Measurements from ENCODE around the gene IL3RA. TPM values are rescaled to one million over a fixed set of nuclear protein-coding genes. Genes with fewer than 3 reads are reported as not detected.

IL3RA gene
- total RNA-seq, 1 experiment from 2014 or later: 0.26 TPM

DNA sequence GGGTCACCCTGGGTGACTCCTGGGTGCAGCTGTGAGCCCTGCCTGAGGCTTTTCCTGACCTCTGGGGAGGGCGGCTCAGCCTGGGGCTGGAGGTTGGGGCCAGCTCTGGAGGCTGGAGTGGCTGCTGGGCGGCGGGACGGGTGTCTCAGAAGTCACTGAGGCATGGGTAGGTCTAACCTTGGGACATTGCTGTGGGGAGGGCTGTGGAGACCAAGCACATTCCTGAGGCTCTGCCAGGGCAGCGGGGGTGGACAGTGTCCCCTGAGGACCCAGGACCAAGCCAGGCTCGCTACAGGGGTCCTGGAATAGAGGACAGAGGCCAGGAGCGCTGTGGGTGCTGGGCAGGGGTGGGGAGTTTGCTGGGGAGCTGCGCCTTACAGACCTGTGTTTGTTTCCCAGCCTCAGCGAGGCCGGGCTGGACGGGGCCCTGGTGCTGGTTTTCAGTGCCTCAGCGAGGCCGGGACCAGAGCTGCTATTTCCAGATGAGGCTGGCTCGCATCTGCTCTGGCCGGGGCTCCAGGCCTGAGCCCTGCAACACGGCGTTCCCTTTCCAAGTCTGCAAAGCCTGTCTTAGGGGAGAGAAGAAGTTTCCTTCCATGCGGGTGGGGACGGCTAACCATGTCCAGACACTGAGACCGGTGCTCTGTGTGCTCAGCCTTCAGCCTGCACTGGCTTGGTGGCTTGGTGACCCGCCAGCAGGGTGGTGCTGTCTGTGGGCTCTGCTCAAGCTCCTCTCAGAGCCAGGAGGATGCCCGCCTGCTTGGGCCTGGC is 58.3 kb downstream of the IL3RA start:
- POLR2A ChIA-PET: no interaction called here
- no peaks in the 10 kb centered on the region for H3K27me3 Mint-ChIP-seq (ENCODE audit: low read depth)
- ATAC-seq (no peak), DNase-seq (ENCODE audit: low spot score) (no peak)
- peaks cover 36% of the 10 kb centered on the region for H3K36me3 Mint-ChIP-seq
- no peaks in the 10 kb centered on the region for H3K9me3 Mint-ChIP-seq
- peaks cover 34% of the 10 kb centered on the region for H3K4me1 Mint-ChIP-seq
- peak overlapping the region; percentile 49; the same call in 1 of the 2 replicates for H3K27ac Mint-ChIP-seq
- TF ChIP-seq, protein P1, sequence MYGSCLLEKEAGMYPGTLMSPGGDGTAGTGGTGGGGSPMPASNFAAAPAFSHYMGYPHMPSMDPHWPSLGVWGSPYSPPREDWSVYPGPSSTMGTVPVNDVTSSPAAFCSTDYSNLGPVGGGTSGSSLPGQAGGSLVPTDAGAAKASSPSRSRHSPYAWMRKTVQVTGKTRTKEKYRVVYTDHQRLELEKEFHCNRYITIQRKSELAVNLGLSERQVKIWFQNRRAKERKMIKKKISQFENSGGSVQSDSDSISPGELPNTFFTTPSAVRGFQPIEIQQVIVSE (CRISPR knock-in tag; IDR thresholded peaks at IDR 0.05; ENCODE audit: borderline replicate concordance): no peak
- CTCF ChIA-PET: no interaction called here
- peak overlapping the region; percentile 93 for H3K4me3 Mint-ChIP-seq

DNA sequence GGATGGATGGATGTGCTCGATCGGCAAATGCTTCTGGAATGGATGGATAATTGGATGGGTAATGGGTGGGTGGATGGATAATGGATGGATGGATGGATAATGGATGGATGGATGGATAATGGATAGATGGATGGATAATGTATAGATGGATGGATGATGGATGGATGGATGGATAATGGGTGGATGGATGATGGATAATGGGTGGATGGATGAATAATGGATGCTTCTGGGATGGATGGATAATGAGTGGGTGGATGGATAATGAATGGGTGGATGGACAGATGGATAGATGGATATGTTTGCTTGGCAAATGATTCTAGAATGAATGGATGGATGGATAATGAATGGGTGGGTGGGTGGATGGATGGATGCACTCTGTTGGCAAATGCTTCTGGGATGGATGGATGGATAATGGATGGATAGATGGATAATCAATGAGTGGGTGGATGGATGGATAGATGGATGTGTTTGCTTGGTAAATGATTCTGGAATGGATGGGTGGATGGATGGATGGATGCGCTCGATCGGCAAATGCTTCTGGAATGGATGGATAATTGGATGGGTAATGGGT is 59.1 kb downstream of the IL3RA start:
- peak overlapping the region; percentile 18 for H3K4me3 Mint-ChIP-seq
- TF ChIP-seq, protein P2, sequence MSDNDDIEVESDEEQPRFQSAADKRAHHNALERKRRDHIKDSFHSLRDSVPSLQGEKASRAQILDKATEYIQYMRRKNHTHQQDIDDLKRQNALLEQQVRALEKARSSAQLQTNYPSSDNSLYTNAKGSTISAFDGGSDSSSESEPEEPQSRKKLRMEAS (CRISPR knock-in tag; IDR thresholded peaks at IDR 0.05): no peak
- TF ChIP-seq NFATC4 (CRISPR knock-in tag; IDR thresholded peaks at IDR 0.05) (no peak), ZNF396 (CRISPR knock-in tag; IDR thresholded peaks at IDR 0.05; ENCODE audit: borderline replicate concordance) (no peak), NFE2L1 (CRISPR knock-in tag; IDR thresholded peaks at IDR 0.05) (no peak), ESRRA (CRISPR knock-in tag; IDR thresholded peaks at IDR 0.05; ENCODE audit: borderline replicate concordance) (no peak), OVOL2 (CRISPR knock-in tag; IDR thresholded peaks at IDR 0.05; ENCODE audit: borderline replicate concordance) (no peak), ZNF232 (CRISPR knock-in tag; IDR thresholded peaks at IDR 0.05) (no peak), IRF2 (CRISPR knock-in tag; IDR thresholded peaks at IDR 0.05; ENCODE audit: borderline replicate concordance, low read depth) (no peak)
- TF ChIP-seq, protein P3, sequence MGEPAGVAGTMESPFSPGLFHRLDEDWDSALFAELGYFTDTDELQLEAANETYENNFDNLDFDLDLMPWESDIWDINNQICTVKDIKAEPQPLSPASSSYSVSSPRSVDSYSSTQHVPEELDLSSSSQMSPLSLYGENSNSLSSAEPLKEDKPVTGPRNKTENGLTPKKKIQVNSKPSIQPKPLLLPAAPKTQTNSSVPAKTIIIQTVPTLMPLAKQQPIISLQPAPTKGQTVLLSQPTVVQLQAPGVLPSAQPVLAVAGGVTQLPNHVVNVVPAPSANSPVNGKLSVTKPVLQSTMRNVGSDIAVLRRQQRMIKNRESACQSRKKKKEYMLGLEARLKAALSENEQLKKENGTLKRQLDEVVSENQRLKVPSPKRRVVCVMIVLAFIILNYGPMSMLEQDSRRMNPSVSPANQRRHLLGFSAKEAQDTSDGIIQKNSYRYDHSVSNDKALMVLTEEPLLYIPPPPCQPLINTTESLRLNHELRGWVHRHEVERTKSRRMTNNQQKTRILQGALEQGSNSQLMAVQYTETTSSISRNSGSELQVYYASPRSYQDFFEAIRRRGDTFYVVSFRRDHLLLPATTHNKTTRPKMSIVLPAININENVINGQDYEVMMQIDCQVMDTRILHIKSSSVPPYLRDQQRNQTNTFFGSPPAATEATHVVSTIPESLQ (CRISPR knock-in tag; IDR thresholded peaks at IDR 0.05): no peak
- TF ChIP-seq, protein P4, sequence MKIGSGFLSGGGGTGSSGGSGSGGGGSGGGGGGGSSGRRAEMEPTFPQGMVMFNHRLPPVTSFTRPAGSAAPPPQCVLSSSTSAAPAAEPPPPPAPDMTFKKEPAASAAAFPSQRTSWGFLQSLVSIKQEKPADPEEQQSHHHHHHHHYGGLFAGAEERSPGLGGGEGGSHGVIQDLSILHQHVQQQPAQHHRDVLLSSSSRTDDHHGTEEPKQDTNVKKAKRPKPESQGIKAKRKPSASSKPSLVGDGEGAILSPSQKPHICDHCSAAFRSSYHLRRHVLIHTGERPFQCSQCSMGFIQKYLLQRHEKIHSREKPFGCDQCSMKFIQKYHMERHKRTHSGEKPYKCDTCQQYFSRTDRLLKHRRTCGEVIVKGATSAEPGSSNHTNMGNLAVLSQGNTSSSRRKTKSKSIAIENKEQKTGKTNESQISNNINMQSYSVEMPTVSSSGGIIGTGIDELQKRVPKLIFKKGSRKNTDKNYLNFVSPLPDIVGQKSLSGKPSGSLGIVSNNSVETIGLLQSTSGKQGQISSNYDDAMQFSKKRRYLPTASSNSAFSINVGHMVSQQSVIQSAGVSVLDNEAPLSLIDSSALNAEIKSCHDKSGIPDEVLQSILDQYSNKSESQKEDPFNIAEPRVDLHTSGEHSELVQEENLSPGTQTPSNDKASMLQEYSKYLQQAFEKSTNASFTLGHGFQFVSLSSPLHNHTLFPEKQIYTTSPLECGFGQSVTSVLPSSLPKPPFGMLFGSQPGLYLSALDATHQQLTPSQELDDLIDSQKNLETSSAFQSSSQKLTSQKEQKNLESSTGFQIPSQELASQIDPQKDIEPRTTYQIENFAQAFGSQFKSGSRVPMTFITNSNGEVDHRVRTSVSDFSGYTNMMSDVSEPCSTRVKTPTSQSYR (CRISPR knock-in tag; IDR thresholded peaks at IDR 0.05): no peak
- TF ChIP-seq, protein P5, sequence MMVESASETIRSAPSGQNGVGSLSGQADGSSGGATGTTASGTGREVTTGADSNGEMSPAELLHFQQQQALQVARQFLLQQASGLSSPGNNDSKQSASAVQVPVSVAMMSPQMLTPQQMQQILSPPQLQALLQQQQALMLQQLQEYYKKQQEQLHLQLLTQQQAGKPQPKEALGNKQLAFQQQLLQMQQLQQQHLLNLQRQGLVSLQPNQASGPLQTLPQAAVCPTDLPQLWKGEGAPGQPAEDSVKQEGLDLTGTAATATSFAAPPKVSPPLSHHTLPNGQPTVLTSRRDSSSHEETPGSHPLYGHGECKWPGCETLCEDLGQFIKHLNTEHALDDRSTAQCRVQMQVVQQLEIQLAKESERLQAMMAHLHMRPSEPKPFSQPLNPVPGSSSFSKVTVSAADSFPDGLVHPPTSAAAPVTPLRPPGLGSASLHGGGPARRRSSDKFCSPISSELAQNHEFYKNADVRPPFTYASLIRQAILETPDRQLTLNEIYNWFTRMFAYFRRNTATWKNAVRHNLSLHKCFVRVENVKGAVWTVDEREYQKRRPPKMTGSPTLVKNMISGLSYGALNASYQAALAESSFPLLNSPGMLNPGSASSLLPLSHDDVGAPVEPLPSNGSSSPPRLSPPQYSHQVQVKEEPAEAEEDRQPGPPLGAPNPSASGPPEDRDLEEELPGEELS (CRISPR knock-in tag; IDR thresholded peaks at IDR 0.05): no peak
- TF ChIP-seq, protein P6, sequence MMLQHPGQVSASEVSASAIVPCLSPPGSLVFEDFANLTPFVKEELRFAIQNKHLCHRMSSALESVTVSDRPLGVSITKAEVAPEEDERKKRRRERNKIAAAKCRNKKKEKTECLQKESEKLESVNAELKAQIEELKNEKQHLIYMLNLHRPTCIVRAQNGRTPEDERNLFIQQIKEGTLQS (CRISPR knock-in tag; conservative IDR thresholded peaks at IDR 0.05): no peak
- TF ChIP-seq, protein P7, sequence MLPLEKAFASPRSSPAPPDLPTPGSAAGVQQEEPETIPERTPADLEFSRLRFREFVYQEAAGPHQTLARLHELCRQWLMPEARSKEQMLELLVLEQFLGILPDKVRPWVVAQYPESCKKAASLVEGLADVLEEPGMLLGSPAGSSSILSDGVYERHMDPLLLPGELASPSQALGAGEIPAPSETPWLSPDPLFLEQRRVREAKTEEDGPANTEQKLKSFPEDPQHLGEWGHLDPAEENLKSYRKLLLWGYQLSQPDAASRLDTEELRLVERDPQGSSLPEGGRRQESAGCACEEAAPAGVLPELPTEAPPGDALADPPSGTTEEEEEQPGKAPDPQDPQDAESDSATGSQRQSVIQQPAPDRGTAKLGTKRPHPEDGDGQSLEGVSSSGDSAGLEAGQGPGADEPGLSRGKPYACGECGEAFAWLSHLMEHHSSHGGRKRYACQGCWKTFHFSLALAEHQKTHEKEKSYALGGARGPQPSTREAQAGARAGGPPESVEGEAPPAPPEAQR (CRISPR knock-in tag; IDR thresholded peaks at IDR 0.05): no peak
- TF ChIP-seq, protein P8, sequence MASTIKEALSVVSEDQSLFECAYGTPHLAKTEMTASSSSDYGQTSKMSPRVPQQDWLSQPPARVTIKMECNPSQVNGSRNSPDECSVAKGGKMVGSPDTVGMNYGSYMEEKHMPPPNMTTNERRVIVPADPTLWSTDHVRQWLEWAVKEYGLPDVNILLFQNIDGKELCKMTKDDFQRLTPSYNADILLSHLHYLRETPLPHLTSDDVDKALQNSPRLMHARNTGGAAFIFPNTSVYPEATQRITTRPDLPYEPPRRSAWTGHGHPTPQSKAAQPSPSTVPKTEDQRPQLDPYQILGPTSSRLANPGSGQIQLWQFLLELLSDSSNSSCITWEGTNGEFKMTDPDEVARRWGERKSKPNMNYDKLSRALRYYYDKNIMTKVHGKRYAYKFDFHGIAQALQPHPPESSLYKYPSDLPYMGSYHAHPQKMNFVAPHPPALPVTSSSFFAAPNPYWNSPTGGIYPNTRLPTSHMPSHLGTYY (CRISPR knock-in tag; IDR thresholded peaks at IDR 0.05): no peak
- TF ChIP-seq, protein P9, sequence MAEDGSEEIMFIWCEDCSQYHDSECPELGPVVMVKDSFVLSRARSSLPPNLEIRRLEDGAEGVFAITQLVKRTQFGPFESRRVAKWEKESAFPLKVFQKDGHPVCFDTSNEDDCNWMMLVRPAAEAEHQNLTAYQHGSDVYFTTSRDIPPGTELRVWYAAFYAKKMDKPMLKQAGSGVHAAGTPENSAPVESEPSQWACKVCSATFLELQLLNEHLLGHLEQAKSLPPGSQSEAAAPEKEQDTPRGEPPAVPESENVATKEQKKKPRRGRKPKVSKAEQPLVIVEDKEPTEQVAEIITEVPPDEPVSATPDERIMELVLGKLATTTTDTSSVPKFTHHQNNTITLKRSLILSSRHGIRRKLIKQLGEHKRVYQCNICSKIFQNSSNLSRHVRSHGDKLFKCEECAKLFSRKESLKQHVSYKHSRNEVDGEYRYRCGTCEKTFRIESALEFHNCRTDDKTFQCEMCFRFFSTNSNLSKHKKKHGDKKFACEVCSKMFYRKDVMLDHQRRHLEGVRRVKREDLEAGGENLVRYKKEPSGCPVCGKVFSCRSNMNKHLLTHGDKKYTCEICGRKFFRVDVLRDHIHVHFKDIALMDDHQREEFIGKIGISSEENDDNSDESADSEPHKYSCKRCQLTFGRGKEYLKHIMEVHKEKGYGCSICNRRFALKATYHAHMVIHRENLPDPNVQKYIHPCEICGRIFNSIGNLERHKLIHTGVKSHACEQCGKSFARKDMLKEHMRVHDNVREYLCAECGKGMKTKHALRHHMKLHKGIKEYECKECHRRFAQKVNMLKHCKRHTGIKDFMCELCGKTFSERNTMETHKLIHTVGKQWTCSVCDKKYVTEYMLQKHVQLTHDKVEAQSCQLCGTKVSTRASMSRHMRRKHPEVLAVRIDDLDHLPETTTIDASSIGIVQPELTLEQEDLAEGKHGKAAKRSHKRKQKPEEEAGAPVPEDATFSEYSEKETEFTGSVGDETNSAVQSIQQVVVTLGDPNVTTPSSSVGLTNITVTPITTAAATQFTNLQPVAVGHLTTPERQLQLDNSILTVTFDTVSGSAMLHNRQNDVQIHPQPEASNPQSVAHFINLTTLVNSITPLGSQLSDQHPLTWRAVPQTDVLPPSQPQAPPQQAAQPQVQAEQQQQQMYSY (CRISPR knock-in tag; IDR thresholded peaks at IDR 0.05): no peak
- TF ChIP-seq, protein P10, sequence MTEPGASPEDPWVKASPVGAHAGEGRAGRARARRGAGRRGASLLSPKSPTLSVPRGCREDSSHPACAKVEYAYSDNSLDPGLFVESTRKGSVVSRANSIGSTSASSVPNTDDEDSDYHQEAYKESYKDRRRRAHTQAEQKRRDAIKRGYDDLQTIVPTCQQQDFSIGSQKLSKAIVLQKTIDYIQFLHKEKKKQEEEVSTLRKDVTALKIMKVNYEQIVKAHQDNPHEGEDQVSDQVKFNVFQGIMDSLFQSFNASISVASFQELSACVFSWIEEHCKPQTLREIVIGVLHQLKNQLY (CRISPR knock-in tag; IDR thresholded peaks at IDR 0.05): no peak

More for the DNA sequence above, 59.1 kb downstream of the IL3RA start:
- Mint-ChIP-seq H3K4me1 (peaks cover 32% of the 10 kb centered on the region), H3K9me3 (no peaks in the 10 kb centered on the region), H3K27me3 (ENCODE audit: low read depth) (no peaks in the 10 kb centered on the region), H3K27ac (peak overlapping the region; percentile 16), H3K36me3 (peaks cover 29% of the 10 kb centered on the region)
- ATAC-seq: no peak
- ChIA-PET CTCF (no interaction called here), POLR2A (no interaction called here)
- DNase-seq (ENCODE audit: low spot score): no peak
